K562 (cell line): Measurements from ENCODE around the gene GLDC. TPM values are rescaled to one million over a fixed set of nuclear protein-coding genes. Genes with fewer than 3 reads are reported as not detected.
A peak's percentile ranks its signal among the peaks of the same experiment; 100 is the strongest.

ENCODE experiments used
- CBFA2T2 ChIP-seq: fragments of 450-650 bp; conservative IDR thresholded peaks from 2 replicates; pipeline ENCODE4 v1.6.1; 2017; ENCODE audit warnings: mild to moderate bottlenecking
- DPF2 ChIP-seq: fragments of 450-650 bp; IDR thresholded peaks from 2 replicates; pipeline ENCODE4 v1.6.1; 2016
- HSF4 ChIP-seq: fragments of 250-450 bp; sonication (Bioruptor Pico); IDR thresholded peaks from 2 replicates; pipeline ENCODE4 v2.1.2; 2022; ENCODE audit warnings: mild to moderate bottlenecking, moderate library complexity, borderline replicate concordance
- MCM3 ChIP-seq: fragments of 450-650 bp; IDR thresholded peaks from 2 replicates; pipeline ENCODE4 v1.6.1; 2016
- MTA3 ChIP-seq: fragments of 450-650 bp; formaldehyde crosslinking; IDR thresholded peaks from 2 replicates; pipeline ENCODE4 v1.6.1; 2017; ENCODE audit warnings: mild to moderate bottlenecking, borderline replicate concordance
- NCOA4 ChIP-seq: fragments of 450-650 bp; IDR thresholded peaks from 2 replicates; pipeline ENCODE4 v1.6.1; 2018; ENCODE audit warnings: mild to moderate bottlenecking; ENCODE audit not compliant: partially characterized antibody
- NR2C1 ChIP-seq, 2 experiments: fragments of 450-650 bp; IDR thresholded peaks; 2 replicates each; pipeline ENCODE4 v1.6.1; 2017; ENCODE audit warnings: mild to moderate bottlenecking in 2 of 2, antibody characterized with exemption in 1 of 2, inconsistent platforms in 1 of 2, missing compliant biosample characterization in 1 of 2, missing genetic modification characterization in 1 of 2
- OTX1 ChIP-seq: fragments of 450-650 bp; formaldehyde crosslinking; IDR thresholded peaks from 2 replicates; pipeline ENCODE4 v1.4.0; 2022; ENCODE audit warnings: mild to moderate bottlenecking
- RUNX1 ChIP-seq: sonication (generic); IDR thresholded peaks from 2 replicates; pipeline ENCODE4 v1.6.1; 2016; ENCODE audit warnings: antibody characterized with exemption, low read depth
- SETDB1 ChIP-seq: IDR thresholded peaks from one replicate; pipeline ENCODE4 v1.6.1; 2012; ENCODE audit warnings: low read length, control low read depth, inconsistent platforms
- SMARCB1 ChIP-seq: IDR thresholded peaks from 2 replicates; pipeline ENCODE4 v1.6.1; 2011; ENCODE audit warnings: improper control_type of control experiment, low read depth; ENCODE audit not compliant: insufficient read length
- SP2 ChIP-seq: IDR thresholded peaks from 2 replicates; pipeline ENCODE4 v1.6.1; 2011; ENCODE audit warnings: mild to moderate bottlenecking, low read depth, low read length, moderate library complexity; ENCODE audit not compliant: poor library complexity, severe bottlenecking; ENCODE audit errors: extremely low read depth
- STAG1 ChIP-seq: sonication (generic); formaldehyde crosslinking; IDR thresholded peaks from 2 replicates; pipeline ENCODE4 v1.5.0; 2020; ENCODE audit warnings: missing genetic modification reagents, borderline replicate concordance
- ZNF121 ChIP-seq: sonication (generic); formaldehyde crosslinking; conservative IDR thresholded peaks from 2 replicates; pipeline ENCODE4 v1.8.0; 2022; ENCODE audit warnings: missing genetic modification reagents
- ZNF23 ChIP-seq: fragments of 250-450 bp; sonication (Bioruptor Pico); IDR thresholded peaks from 2 replicates; pipeline ENCODE4 v1.4.0; 2020; ENCODE audit warnings: mild to moderate bottlenecking
- ZNF311 ChIP-seq: fragments of 250-450 bp; sonication (Bioruptor Pico); IDR thresholded peaks from 2 replicates; pipeline ENCODE4 v1.4.0; 2020; ENCODE audit warnings: mild to moderate bottlenecking, moderate library complexity
- ZNF347 ChIP-seq: fragments of 450-650 bp; formaldehyde crosslinking; IDR thresholded peaks from 2 replicates; pipeline ENCODE4 v1.4.0; 2020; ENCODE audit warnings: low read depth, mild to moderate bottlenecking, moderate library complexity
- ZNF551 ChIP-seq: fragments of 250-450 bp; sonication (Bioruptor Pico); IDR thresholded peaks from 2 replicates; pipeline ENCODE4 v1.5.0; 2021; ENCODE audit warnings: mild to moderate bottlenecking, moderate library complexity
- polyA plus RNA-seq, 8 experiments: library from polyadenylated mRNA; depleted of rRNA in 4 of 8; stranded (reverse) in 5 of 8; unstranded in 3 of 8; fragments of >200 nt; fragmentation: Nextera tagmentation in 2 of 8; fragmentation: Illumina TruSeq in 1 of 8; extraction: Ambion mirVana in 2 of 8; extraction: Trizol in 1 of 8; gene quantifications; 2 replicates each; pipeline versions ENCODE4 v1.2.1 to v1.2.3, GENCODE V29; 2011 to 2014; ENCODE audit warnings: inconsistent platforms in 1 of 8, missing spikeins in 1 of 8
- total RNA-seq, 7 experiments: library from RNA; depleted of rRNA in 6 of 7; stranded (reverse); fragments of >200 nt in 6 of 7; fragmentation: Illumina TruSeq in 2 of 7; extraction: Trizol in 2 of 7; gene quantifications; 2 replicates each; pipeline versions ENCODE4 v1.2.1 to v1.2.3, GENCODE V29; 2011 to 2021; ENCODE audit warnings: low replicate concordance in 1 of 7
- TF ChIP-seq, protein P1 (sequence below), 2 experiments: IDR thresholded peaks; 2 replicates each; pipeline ENCODE4 v1.6.1; 2011; ENCODE audit warnings: borderline replicate concordance in 1 of 2, control low read depth in 1 of 2, low read depth in 1 of 2, low read length in 1 of 2, mild to moderate bottlenecking in 1 of 2, mixed read lengths in 1 of 2, moderate library complexity in 1 of 2; ENCODE audit not compliant: insufficient read depth in 1 of 2, insufficient read length in 1 of 2, poor library complexity in 1 of 2, severe bottlenecking in 1 of 2; ENCODE audit errors: extremely low read depth in 1 of 2
- TF ChIP-seq, protein P2 (sequence below): fragments of 250-450 bp; sonication (Bioruptor Pico); IDR thresholded peaks from 2 replicates; pipeline ENCODE4 v1.4.0; 2020; ENCODE audit warnings: mild to moderate bottlenecking, moderate library complexity
- TF ChIP-seq, protein P3 (sequence below): sonication (generic); formaldehyde crosslinking; IDR thresholded peaks from 2 replicates; pipeline ENCODE4 v1.8.1; 2023; ENCODE audit warnings: mild to moderate bottlenecking, missing genetic modification reagents

The GLDC gene
- total and polyA plus RNA-seq, 9 of the 15 experiments (the other 6 are each of a cell fraction or from before 2014, with no cell fraction given) = 0.03 to 0.27 (median 0.08) TPM; not detected in 6

DNA sequence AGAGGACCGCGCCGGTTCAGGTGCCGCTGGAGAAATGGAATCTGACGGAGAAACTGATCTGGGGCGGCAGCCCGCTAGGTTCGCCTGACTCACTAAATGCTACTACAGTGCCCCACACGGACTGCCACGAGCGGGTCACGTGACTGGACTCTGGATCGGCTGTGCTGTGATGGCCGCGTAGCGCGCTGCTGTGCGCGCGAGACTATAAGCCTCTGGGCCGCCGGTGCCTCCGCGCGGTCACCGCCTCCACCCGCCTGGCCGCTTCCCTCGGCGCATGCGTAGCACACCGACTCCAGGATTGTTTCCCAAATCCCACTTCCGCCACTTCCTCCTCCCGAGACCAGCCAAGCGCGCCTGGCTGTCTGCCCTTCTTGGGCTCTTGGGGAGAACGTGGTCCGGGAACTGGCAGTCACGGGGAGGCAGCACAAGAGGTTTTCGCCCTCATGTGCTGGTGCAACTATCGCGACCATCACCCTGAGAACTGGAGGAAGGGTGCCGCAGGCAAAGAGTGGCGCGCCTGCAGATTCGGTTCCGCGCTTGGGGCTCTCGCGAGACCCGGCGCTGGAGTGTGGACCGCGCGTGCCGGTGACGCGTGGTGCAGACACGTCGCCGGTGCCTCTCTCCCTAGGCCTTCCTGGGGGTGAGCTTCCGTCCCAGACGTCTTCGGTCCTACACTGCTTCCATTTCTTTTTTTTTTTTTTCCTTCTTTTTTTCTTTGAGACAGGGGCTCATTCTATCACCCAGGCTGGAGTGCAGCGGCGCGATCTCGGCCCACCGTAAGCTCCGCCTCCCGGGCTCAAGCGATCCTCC, 35.8 kb upstream of the GLDC start (continued):
- TF ChIP-seq SMARCB1 (no peak), DPF2 (no peak), NR2C1 (IDR thresholded peaks at IDR 0.05) (peak; percentile 21; the same call in 1 of the 2 replicates), NR2C1 (tag; IDR thresholded peaks at IDR 0.05) (no peak), ZNF23 (CRISPR knock-in tag) (no peak), ZNF347 (CRISPR knock-in tag) (no peak), MCM3 (no peak), OTX1 (no peak), ZNF311 (CRISPR knock-in tag) (no peak), NCOA4 (no peak), ZNF551 (no peak), CBFA2T2 (peak; percentile 93), ZNF121 (CRISPR knock-in tag) (no peak), MTA3 (no peak; the same call in 1 of the 2 replicates), SP2 (no peak), SETDB1 (no peak), HSF4 (CRISPR knock-in tag) (no peak), RUNX1 (no peak), STAG1 (no peak)
- TF ChIP-seq, protein P1, sequence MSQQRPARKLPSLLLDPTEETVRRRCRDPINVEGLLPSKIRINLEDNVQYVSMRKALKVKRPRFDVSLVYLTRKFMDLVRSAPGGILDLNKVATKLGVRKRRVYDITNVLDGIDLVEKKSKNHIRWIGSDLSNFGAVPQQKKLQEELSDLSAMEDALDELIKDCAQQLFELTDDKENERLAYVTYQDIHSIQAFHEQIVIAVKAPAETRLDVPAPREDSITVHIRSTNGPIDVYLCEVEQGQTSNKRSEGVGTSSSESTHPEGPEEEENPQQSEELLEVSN (IDR thresholded peaks at IDR 0.05; ENCODE audit: borderline replicate concordance in 1 of 2, extremely low read depth in 1 of 2, insufficient read depth in 1 of 2, insufficient read length in 1 of 2, low read depth in 1 of 2, low read length in 1 of 2, poor library complexity in 1 of 2, severe bottlenecking in 1 of 2) = peak; percentile 68 to 93
- TF ChIP-seq, protein P2, sequence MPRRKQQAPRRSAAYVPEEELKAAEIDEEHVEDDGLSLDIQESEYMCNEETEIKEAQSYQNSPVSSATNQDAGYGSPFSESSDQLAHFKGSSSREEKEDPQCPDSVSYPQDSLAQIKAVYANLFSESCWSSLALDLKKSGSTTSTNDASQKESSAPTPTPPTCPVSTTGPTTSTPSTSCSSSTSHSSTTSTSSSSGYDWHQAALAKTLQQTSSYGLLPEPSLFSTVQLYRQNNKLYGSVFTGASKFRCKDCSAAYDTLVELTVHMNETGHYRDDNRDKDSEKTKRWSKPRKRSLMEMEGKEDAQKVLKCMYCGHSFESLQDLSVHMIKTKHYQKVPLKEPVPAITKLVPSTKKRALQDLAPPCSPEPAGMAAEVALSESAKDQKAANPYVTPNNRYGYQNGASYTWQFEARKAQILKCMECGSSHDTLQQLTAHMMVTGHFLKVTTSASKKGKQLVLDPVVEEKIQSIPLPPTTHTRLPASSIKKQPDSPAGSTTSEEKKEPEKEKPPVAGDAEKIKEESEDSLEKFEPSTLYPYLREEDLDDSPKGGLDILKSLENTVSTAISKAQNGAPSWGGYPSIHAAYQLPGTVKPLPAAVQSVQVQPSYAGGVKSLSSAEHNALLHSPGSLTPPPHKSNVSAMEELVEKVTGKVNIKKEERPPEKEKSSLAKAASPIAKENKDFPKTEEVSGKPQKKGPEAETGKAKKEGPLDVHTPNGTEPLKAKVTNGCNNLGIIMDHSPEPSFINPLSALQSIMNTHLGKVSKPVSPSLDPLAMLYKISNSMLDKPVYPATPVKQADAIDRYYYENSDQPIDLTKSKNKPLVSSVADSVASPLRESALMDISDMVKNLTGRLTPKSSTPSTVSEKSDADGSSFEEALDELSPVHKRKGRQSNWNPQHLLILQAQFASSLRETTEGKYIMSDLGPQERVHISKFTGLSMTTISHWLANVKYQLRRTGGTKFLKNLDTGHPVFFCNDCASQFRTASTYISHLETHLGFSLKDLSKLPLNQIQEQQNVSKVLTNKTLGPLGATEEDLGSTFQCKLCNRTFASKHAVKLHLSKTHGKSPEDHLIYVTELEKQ = no peak
- TF ChIP-seq, protein P3, sequence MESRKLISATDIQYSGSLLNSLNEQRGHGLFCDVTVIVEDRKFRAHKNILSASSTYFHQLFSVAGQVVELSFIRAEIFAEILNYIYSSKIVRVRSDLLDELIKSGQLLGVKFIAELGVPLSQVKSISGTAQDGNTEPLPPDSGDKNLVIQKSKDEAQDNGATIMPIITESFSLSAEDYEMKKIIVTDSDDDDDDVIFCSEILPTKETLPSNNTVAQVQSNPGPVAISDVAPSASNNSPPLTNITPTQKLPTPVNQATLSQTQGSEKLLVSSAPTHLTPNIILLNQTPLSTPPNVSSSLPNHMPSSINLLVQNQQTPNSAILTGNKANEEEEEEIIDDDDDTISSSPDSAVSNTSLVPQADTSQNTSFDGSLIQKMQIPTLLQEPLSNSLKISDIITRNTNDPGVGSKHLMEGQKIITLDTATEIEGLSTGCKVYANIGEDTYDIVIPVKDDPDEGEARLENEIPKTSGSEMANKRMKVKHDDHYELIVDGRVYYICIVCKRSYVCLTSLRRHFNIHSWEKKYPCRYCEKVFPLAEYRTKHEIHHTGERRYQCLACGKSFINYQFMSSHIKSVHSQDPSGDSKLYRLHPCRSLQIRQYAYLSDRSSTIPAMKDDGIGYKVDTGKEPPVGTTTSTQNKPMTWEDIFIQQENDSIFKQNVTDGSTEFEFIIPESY (CRISPR knock-in tag) = peak; percentile 65
